IMR-90 (cell line): Measurements from ENCODE around the gene SETDB1. TPM values are rescaled to one million over a fixed set of nuclear protein-coding genes. Genes with fewer than 3 reads are reported as not detected.
A peak's percentile ranks its signal among the peaks of the same experiment; 100 is the strongest.

Experiments used
- ATAC-seq: fragments of 200-7000 bp; cut with Tn5 transposase; 2 replicates; pipeline ENCODE4 v1.9.1; 2020; ENCODE audit warnings: low read depth, mild to moderate bottlenecking, moderate library complexity
- Bru-seq: library from RNA; stranded (reverse); fragments of 400-500 nt; gene quantifications from one replicate; lab custom pipeline; 2021; lab: Mats Ljungman, UMichigan
- BruChase-seq, 2 experiments: library from RNA; stranded (reverse); fragments of 400-500 nt; gene quantifications; one replicate each; lab custom pipeline; 2021; lab: Mats Ljungman, UMichigan
- BruUV-seq: library from RNA; stranded (reverse); fragments of 400-500 nt; replicated peaks from 2 replicates; lab custom pipeline; 2021; lab: Mats Ljungman, UMichigan
- CTCF ChIA-PET: fragments of 300-600 bp; formaldehyde crosslinking; extraction: SDS; loops from one replicate; lab custom pipeline; 2021; ENCODE audit warnings: antibody characterized with exemption; lab: Yijun Ruan, JAX
- POLR2A ChIA-PET: fragments of 300-600 bp; sonication (Branson Sonifier 250); formaldehyde crosslinking; loops from one replicate; lab custom pipeline; 2022; ENCODE audit warnings: antibody characterized with exemption; ENCODE audit not compliant: unreplicated experiment; lab: Charles Lee
- DNase-seq: peaks from one replicate; pipeline ENCODE4 v3.0.0; 2013
- H2AFZ ChIP-seq: replicated peaks from 2 replicates; pipeline ENCODE3; 2013; ENCODE audit warnings: low read length, mild to moderate bottlenecking; ENCODE audit not compliant: poor library complexity
- H2AK5ac ChIP-seq: 2 replicates; pipeline ENCODE4 v1.6.1; 2013; ENCODE audit warnings: low read depth, low read length, inconsistent platforms
- H2AK9ac ChIP-seq: replicated peaks from 2 replicates; pipeline ENCODE3; 2013; ENCODE audit warnings: mild to moderate bottlenecking, low read depth, low read length, moderate library complexity; ENCODE audit not compliant: poor library complexity
- H2BK120ac ChIP-seq: 2 replicates; pipeline ENCODE4 v1.6.1; 2013; ENCODE audit warnings: low read depth, low read length, inconsistent platforms
- H2BK15ac ChIP-seq: 3 replicates; pipeline ENCODE4 v1.6.1; 2013; ENCODE audit warnings: low read depth, low read length, inconsistent platforms
- H2BK20ac ChIP-seq: 2 replicates; pipeline ENCODE4 v1.6.1; 2013; ENCODE audit warnings: low read depth, mild to moderate bottlenecking, inconsistent platforms, low read length, moderate library complexity
- H2BK5ac ChIP-seq: 2 replicates; pipeline ENCODE4 v1.6.1; 2013; ENCODE audit warnings: mild to moderate bottlenecking, low read depth, low read length, inconsistent platforms; ENCODE audit not compliant: poor library complexity, severe bottlenecking
- H3K14ac ChIP-seq: replicated peaks from 2 replicates; pipeline ENCODE4 v1.6.1; 2013; ENCODE audit warnings: low read depth, low read length, inconsistent platforms
- H3K18ac ChIP-seq: 2 replicates; pipeline ENCODE4 v1.6.1; 2013; ENCODE audit warnings: low read depth, low read length, control low read depth
- H3K23ac ChIP-seq: 2 replicates; pipeline ENCODE4 v1.6.1; 2013; ENCODE audit warnings: low read depth, low read length, inconsistent platforms
- H3K27ac ChIP-seq: 2 replicates; pipeline ENCODE4 v1.5.1; 2013; ENCODE audit warnings: mild to moderate bottlenecking, control low read depth, low read length; ENCODE audit not compliant: insufficient read depth
- H3K27me3 ChIP-seq: 2 replicates; pipeline ENCODE4 v1.6.1; 2013; ENCODE audit warnings: low read length; ENCODE audit not compliant: control insufficient read depth, insufficient read depth
- H3K36me3 ChIP-seq: 2 replicates; pipeline ENCODE4 v1.6.1; 2013; ENCODE audit warnings: low read length, mixed read lengths; ENCODE audit not compliant: control insufficient read depth, insufficient read depth
- H3K4ac ChIP-seq: 2 replicates; pipeline ENCODE4 v1.6.1; 2013; ENCODE audit warnings: low read depth, low read length, inconsistent platforms
- H3K4me1 ChIP-seq: 2 replicates; pipeline ENCODE4 v1.6.1; 2013; ENCODE audit warnings: low read length, mixed read lengths; ENCODE audit not compliant: control insufficient read depth, insufficient read depth
- H3K4me2 ChIP-seq: 2 replicates; pipeline ENCODE4 v1.6.1; 2013; ENCODE audit warnings: low read depth, mild to moderate bottlenecking, control low read depth, low read length, moderate library complexity
- H3K4me3 ChIP-seq: 2 replicates; pipeline ENCODE4 v1.5.1; 2013; ENCODE audit warnings: low read depth, mild to moderate bottlenecking, control low read depth, low read length, moderate library complexity; ENCODE audit not compliant: insufficient read depth
- H3K56ac ChIP-seq: 2 replicates; pipeline ENCODE4 v1.6.1; 2013; ENCODE audit warnings: low read length, inconsistent platforms; ENCODE audit not compliant: insufficient read depth; ENCODE audit errors: extremely low read depth
- H3K79me1 ChIP-seq, 2 experiments: 2 replicates each; pipeline ENCODE4 v1.6.1; 2013; ENCODE audit warnings: low read length in 2 of 2, inconsistent platforms in 1 of 2, low read depth in 1 of 2
- H3K9ac ChIP-seq: 2 replicates; pipeline ENCODE4 v1.6.1; 2013; ENCODE audit warnings: low read depth, low read length, control low read depth
- H3K9me1 ChIP-seq: 2 replicates; pipeline ENCODE4 v1.6.1; 2013; ENCODE audit warnings: low read length, inconsistent platforms; ENCODE audit not compliant: insufficient read depth
- H3K9me3 ChIP-seq: 2 replicates; pipeline ENCODE4 v1.6.1; 2013; ENCODE audit warnings: low read length; ENCODE audit not compliant: control insufficient read depth, insufficient read depth
- H4K20me1 ChIP-seq: 2 replicates; pipeline ENCODE4 v1.6.1; 2013; ENCODE audit warnings: low read length, inconsistent platforms; ENCODE audit not compliant: insufficient read depth
- H4K5ac ChIP-seq: 2 replicates; pipeline ENCODE4 v1.6.1; 2013; ENCODE audit warnings: mild to moderate bottlenecking, low read depth, low read length, control low read depth
- H4K8ac ChIP-seq, 2 experiments: 2 replicates each; pipeline ENCODE4 v1.6.1; 2013; ENCODE audit warnings: low read depth in 2 of 2, low read length in 2 of 2, control low read depth in 1 of 2, inconsistent platforms in 1 of 2
- H4K91ac ChIP-seq: 2 replicates; pipeline ENCODE4 v1.6.1; 2013; ENCODE audit warnings: low read depth, low read length, inconsistent platforms; ENCODE audit not compliant: insufficient read depth
- BHLHE40 ChIP-seq: fragments of 150-350 bp; IDR thresholded peaks from 2 replicates; pipeline ENCODE4 v1.6.1; 2016; ENCODE audit warnings: mild to moderate bottlenecking, low read depth, low read length
- CEBPB ChIP-seq: IDR thresholded peaks from 2 replicates; pipeline ENCODE4 v1.6.1; 2012; ENCODE audit warnings: low read depth, low read length, improper control_type of control experiment
- MAZ ChIP-seq: IDR thresholded peaks from 2 replicates; pipeline ENCODE4 v1.6.1; 2012; ENCODE audit warnings: low read depth, mild to moderate bottlenecking, low read length, improper control_type of control experiment, moderate library complexity, borderline replicate concordance
- MXI1 ChIP-seq: IDR thresholded peaks from 2 replicates; pipeline ENCODE4 v1.6.1; 2012; ENCODE audit warnings: low read depth, mild to moderate bottlenecking, low read length, moderate library complexity, borderline replicate concordance
- NFE2L2 ChIP-seq: fragments of 150-350 bp; IDR thresholded peaks from 2 replicates; pipeline ENCODE4 v1.6.1; 2016; ENCODE audit warnings: low read depth, mild to moderate bottlenecking, low read length
- POLR2A ChIP-seq: IDR thresholded peaks from 2 replicates; pipeline ENCODE4 v1.6.1; 2012; ENCODE audit warnings: mild to moderate bottlenecking, low read depth, low read length
- RCOR1 ChIP-seq: IDR thresholded peaks from 2 replicates; pipeline ENCODE4 v1.6.1; 2012; ENCODE audit warnings: mild to moderate bottlenecking, low read length, improper control_type of control experiment; ENCODE audit not compliant: insufficient replicate concordance
- RFX5 ChIP-seq: IDR thresholded peaks from 2 replicates; pipeline ENCODE4 v1.8.0; 2012; ENCODE audit warnings: low read depth, mild to moderate bottlenecking, low read length, moderate library complexity
- SMC3 ChIP-seq: fragments of 150-350 bp; IDR thresholded peaks from 2 replicates; pipeline ENCODE4 v1.6.1; 2016; ENCODE audit warnings: low read depth, mild to moderate bottlenecking, antibody characterized with exemption, low read length, moderate library complexity
- WGBS, 2 experiments: methylation state at CpG; one replicate each; pipeline versions ENCODE4 v1.1.5 to v1.1.7; 2013; ENCODE audit warnings: missing lambda C conversion rate in 2 of 2; ENCODE audit not compliant: insufficient read length in 1 of 2; ENCODE audit errors: extremely low coverage in 2 of 2; 5-methylcytosine and 5-hydroxymethylcytosine counted together
- dilution Hi-C: fragments of 300-500 bp; cut with HindIII; formaldehyde crosslinking; loops from one replicate; pipeline ENCODE4 v1.14.3; 2018; ENCODE audit warnings: low sequenced_read_pairs; ENCODE audit not compliant: unreplicated experiment
- in situ Hi-C: fragments of 300-500 bp; cut with MboI; formaldehyde crosslinking; loops from 3 replicates; pipeline ENCODE4 v1.14.3; 2019; ENCODE audit warnings: low sequenced_read_pairs, inconsistent platforms, mixed read lengths
- intact Hi-C: fragments of 100-400 bp; cut with micrococcal nuclease; formaldehyde crosslinking; loops from 2 replicates; pipeline ENCODE4 v1.10.0; 2022
- long read RNA-seq: library from polyadenylated mRNA; unstranded; transcript quantifications from one replicate; pipeline ENCODE4 v2.0.0, GENCODE V29; 2021; ENCODE audit not compliant: unreplicated experiment
- polyA plus RNA-seq, 3 experiments: library from polyadenylated mRNA; depleted of rRNA; stranded (reverse); fragments of >200 nt; gene quantifications; 2 replicates each; pipeline ENCODE4 v1.2.3, GENCODE V29; 2012; ENCODE audit warnings: low replicate concordance in 1 of 3
- total RNA-seq: library from RNA; depleted of rRNA; stranded (reverse); fragments of >200 nt; gene quantifications from 2 replicates; pipeline ENCODE4 v1.2.3, GENCODE V29; 2012; rRNA removed
- TF ChIP-seq, protein P1 (sequence below): fragments of 150-350 bp; IDR thresholded peaks from 2 replicates; pipeline ENCODE4 v1.6.1; 2017; ENCODE audit warnings: mild to moderate bottlenecking, antibody characterized with exemption, low read length, low read depth
- TF ChIP-seq, protein P2 (sequence below): fragments of 150-350 bp; IDR thresholded peaks from 2 replicates; pipeline ENCODE4 v1.6.1; 2016; ENCODE audit warnings: low read depth, mild to moderate bottlenecking, low read length, moderate library complexity, borderline replicate concordance
- TF ChIP-seq, protein P3 (sequence below): conservative IDR thresholded peaks from 2 replicates; pipeline ENCODE4 v1.5.1; 2012; ENCODE audit warnings: mild to moderate bottlenecking, low read depth, low read length, improper control_type of control experiment

The SETDB1 gene
- total RNA-seq (22.9 and 24.7 TPM in 2 replicates), polyA plus RNA-seq (2012; rRNA removed) (16.6 and 18.7 TPM in 2 replicates), Bru-seq, nascent RNA (percentile 76 among the genes with signal in this experiment), BruChase-seq, experiment 1, labeled RNA remaining after a 6-hour chase (percentile 86 among the genes with signal in this experiment), BruChase-seq, experiment 2, labeled RNA remaining after a 2-hour chase (percentile 78 among the genes with signal in this experiment)
- 5.0 and 6.3 TPM in 2 replicates for polyA plus RNA-seq (2012; cell fraction: cytosol; rRNA removed)
- 24.4 and 71.3 TPM in 2 replicates for polyA plus RNA-seq (2012; cell fraction: nucleus; rRNA removed; ENCODE audit: low replicate concordance)
- long read RNA-seq, partial matches to known transcripts = 3 of 6 reads
- long read RNA-seq, other reads (novel, unspliced or antisense) = 3 of 6 reads

DNA sequence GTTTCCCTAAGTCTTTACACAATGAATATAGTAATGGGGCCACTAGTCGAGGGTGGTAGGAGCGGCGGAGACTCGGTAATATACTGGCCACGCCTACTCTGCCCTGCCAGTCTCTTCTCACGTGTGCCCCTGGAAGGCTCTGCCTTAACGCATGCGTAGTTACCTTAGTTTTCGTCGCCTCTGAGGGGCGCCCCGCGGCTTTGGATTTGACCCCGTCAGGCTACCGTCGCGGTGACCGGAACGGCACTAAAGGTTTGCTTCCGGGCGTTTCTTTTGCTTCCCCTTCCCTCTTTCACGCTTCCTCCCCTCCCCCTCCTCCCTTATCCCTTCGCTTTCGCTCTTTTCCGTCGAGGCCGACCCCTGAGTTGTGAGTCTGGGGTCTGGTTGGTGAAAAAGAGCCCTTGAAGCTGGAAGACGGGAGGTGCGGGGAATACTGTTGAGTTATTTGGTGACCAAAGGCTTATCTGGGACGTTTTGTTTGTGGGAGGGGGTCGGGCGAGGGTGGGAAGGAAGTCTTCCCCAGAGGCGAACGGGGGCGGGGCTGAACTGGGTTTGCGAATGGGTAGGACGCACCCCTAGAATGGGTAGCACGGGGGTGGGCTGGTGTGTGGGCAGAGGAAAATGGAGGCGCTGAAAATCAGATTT is at the start of gene SETDB1:
Gene SETDB1 (plus strand): TSS at position 267 of the 645 bp plus-strand sequence. CDS start 1,352 bp downstream, outside the sequence.
- H4K5ac ChIP-seq = peak within 1 kb of the TSS; percentile 98
- peak within 1 kb of the TSS; percentile 92 for H2BK5ac ChIP-seq
- peak within 1 kb of the TSS; percentile 96 for H3K27ac ChIP-seq
- WGBS, 2 experiments = 1% methylated on average over 27 of the region's 39 CpGs; no CpG with 5 or more reads in 1 of the 2 experiments
- peak within 1 kb of the TSS; percentile 97 for H3K4ac ChIP-seq
- peak within 1 kb of the TSS; percentile 97 for H3K56ac ChIP-seq
- peak within 1 kb of the TSS; percentile 85 for H3K4me2 ChIP-seq
- H2AK5ac ChIP-seq = peak within 1 kb of the TSS; percentile 84
- H3K9ac ChIP-seq = peak within 1 kb of the TSS; percentile 98
- intact Hi-C loops (no loop called here), dilution Hi-C loops (no loop called here), in situ Hi-C loops (no loop called here)
- H3K18ac ChIP-seq = peak within 1 kb of the TSS; percentile 92
- H3K23ac ChIP-seq = peak within 1 kb of the TSS; percentile 81
- peaks cover 12 to 20% of the 10 kb centered on the region in 2 experiments for H3K79me1 ChIP-seq
- peak within 1 kb of the TSS; percentile 95 for H2AK9ac ChIP-seq
- peak; percentile 95 for DNase-seq
- peaks cover 19% of the 10 kb centered on the region for H3K36me3 ChIP-seq
- peak within 1 kb of the TSS; percentile 81 for H2BK120ac ChIP-seq
- POLR2A ChIA-PET = no interaction called here
- H3K4me1 ChIP-seq = peaks cover 2% of the 10 kb centered on the region; the same call in 1 of the 2 replicates
- peak within 1 kb of the TSS; percentile 85 for H3K4me3 ChIP-seq
- H4K20me1 ChIP-seq = no peaks in the 10 kb centered on the region
- CTCF ChIA-PET = no interaction called here
- no TSS peak for BruUV-seq
- 0 out of 2 replicates have a peak, but pooled peaks cover 3% of the 10 kb centered on the region for H3K9me1 ChIP-seq
- no peaks in the 10 kb centered on the region for H3K27me3 ChIP-seq
- peak within 1 kb of the TSS; percentile 96 to 99 for H4K8ac ChIP-seq
- peak within 1 kb of the TSS; percentile 98 for H3K14ac ChIP-seq
- H2AFZ ChIP-seq = peak within 1 kb of the TSS; percentile 95
- 0 out of 2 replicates have a peak within 1 kb of the TSS, but pooled peaks have one; percentile 40 for H2BK20ac ChIP-seq
- peak; percentile 96 for ATAC-seq
- H3K9me3 ChIP-seq = no peaks in the 10 kb centered on the region
- H2BK15ac ChIP-seq = peak within 1 kb of the TSS; percentile 79; the same call in 1 of the 3 replicates
- H4K91ac ChIP-seq = peak within 1 kb of the TSS; percentile 97
- TF ChIP-seq, protein P1, sequence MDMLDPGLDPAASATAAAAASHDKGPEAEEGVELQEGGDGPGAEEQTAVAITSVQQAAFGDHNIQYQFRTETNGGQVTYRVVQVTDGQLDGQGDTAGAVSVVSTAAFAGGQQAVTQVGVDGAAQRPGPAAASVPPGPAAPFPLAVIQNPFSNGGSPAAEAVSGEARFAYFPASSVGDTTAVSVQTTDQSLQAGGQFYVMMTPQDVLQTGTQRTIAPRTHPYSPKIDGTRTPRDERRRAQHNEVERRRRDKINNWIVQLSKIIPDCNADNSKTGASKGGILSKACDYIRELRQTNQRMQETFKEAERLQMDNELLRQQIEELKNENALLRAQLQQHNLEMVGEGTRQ = peak; percentile 79
- TF ChIP-seq, protein P2, sequence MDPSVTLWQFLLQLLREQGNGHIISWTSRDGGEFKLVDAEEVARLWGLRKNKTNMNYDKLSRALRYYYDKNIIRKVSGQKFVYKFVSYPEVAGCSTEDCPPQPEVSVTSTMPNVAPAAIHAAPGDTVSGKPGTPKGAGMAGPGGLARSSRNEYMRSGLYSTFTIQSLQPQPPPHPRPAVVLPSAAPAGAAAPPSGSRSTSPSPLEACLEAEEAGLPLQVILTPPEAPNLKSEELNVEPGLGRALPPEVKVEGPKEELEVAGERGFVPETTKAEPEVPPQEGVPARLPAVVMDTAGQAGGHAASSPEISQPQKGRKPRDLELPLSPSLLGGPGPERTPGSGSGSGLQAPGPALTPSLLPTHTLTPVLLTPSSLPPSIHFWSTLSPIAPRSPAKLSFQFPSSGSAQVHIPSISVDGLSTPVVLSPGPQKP = no peak
- TF ChIP-seq RCOR1 (no peak), MAZ (peak; percentile 46), MXI1 (peak; percentile 79; the same call in 1 of the 2 replicates), RFX5 (no peak), POLR2A (no peak; the same call in 1 of the 2 replicates), CEBPB (no peak), SMC3 (no peak), NFE2L2 (no peak), BHLHE40 (peak; percentile 91)
- TF ChIP-seq, protein P3, sequence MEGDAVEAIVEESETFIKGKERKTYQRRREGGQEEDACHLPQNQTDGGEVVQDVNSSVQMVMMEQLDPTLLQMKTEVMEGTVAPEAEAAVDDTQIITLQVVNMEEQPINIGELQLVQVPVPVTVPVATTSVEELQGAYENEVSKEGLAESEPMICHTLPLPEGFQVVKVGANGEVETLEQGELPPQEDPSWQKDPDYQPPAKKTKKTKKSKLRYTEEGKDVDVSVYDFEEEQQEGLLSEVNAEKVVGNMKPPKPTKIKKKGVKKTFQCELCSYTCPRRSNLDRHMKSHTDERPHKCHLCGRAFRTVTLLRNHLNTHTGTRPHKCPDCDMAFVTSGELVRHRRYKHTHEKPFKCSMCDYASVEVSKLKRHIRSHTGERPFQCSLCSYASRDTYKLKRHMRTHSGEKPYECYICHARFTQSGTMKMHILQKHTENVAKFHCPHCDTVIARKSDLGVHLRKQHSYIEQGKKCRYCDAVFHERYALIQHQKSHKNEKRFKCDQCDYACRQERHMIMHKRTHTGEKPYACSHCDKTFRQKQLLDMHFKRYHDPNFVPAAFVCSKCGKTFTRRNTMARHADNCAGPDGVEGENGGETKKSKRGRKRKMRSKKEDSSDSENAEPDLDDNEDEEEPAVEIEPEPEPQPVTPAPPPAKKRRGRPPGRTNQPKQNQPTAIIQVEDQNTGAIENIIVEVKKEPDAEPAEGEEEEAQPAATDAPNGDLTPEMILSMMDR = 0 out of 2 replicates have a peak, but pooled peaks have one; percentile 2
